Measurements from ENCODE around the gene KRTDAP. TPM values are rescaled to one million over a fixed set of nuclear protein-coding genes. Genes with fewer than 3 reads are reported as not detected.

KRTDAP gene
- total RNA-seq, 1 experiment from 2014 or later: not detected

- CTCF ChIA-PET: interaction anchor here (0.7 kb wide), 2 partner anchors 8 to 124 kb away, joined by 3 read pairs; no protein-coding TSS in a partner anchor
- no peak overlapping the region for H3K4me3 Mint-ChIP-seq (ENCODE audit: unreplicated experiment)
- intact Hi-C loops (cut with micrococcal nuclease; ENCODE audit: unreplicated experiment): no loop called here
- no peak for TF ChIP-seq CTCF (IDR thresholded peaks at IDR 0.05; ENCODE audit: insufficient read depth in 1 of 2, low read depth in 1 of 2, low read length in 1 of 2, severe bottlenecking in 1 of 2, unreplicated experiment in 1 of 2)
- Histone ChIP-seq H3K9me3 (no peaks in the 10 kb centered on the region), H3K36me3 (ENCODE audit: control insufficient read depth, insufficient read depth, low read length) (peaks cover 7% of the 10 kb centered on the region), H3K27me3 (replicated peaks; ENCODE audit: control insufficient read depth, insufficient read depth, low read length) (no peaks in the 10 kb centered on the region), H3K4me3 (ENCODE audit: low read depth, low read length) (no peak overlapping the region), H3K4me1 (no peaks in the 10 kb centered on the region; the same call in 1 of the 2 replicates)
- DNase-seq: no peak
- peak overlapping the region; percentile 27 for H3K27ac Mint-ChIP-seq (ENCODE audit: unreplicated experiment)
- peaks cover 89% of the 10 kb centered on the region for H3K36me3 Mint-ChIP-seq (ENCODE audit: insufficient read depth, unreplicated experiment)
- no TSS peak for BruUV-seq (replicated peaks)
- POLR2A ChIA-PET: interaction anchor here (0.7 kb wide), 1 partner anchor 8 kb away, joined by 3 read pairs; no protein-coding TSS in a partner anchor
- H3K4me1 Mint-ChIP-seq (ENCODE audit: low read depth, unreplicated experiment): peaks cover 23% of the 10 kb centered on the region
- H3K9me3 Mint-ChIP-seq (ENCODE audit: unreplicated experiment): no peaks in the 10 kb centered on the region
- H3K27me3 Mint-ChIP-seq (ENCODE audit: insufficient read depth, unreplicated experiment): no peaks in the 10 kb centered on the region
These were observed 12.5 kb upstream of the KRTDAP start for GRCh38 chr19:35502751-35503150.

- H3K4me1 ChIP-seq: no peaks in the 10 kb centered on the region
- H3K27me3 ChIP-seq (replicated peaks; ENCODE audit: control insufficient read depth, insufficient read depth, low read length): no peaks in the 10 kb centered on the region
- Mint-ChIP-seq H3K27me3 (ENCODE audit: insufficient read depth, unreplicated experiment) (no peaks in the 10 kb centered on the region), H3K4me1 (ENCODE audit: low read depth, unreplicated experiment) (peaks cover 23% of the 10 kb centered on the region), H3K27ac (ENCODE audit: unreplicated experiment) (peak overlapping the region; percentile 27), H3K36me3 (ENCODE audit: insufficient read depth, unreplicated experiment) (peaks cover 84% of the 10 kb centered on the region), H3K4me3 (ENCODE audit: unreplicated experiment) (no peak overlapping the region), H3K9me3 (ENCODE audit: unreplicated experiment) (no peaks in the 10 kb centered on the region)
- no peak for TF ChIP-seq CTCF (IDR thresholded peaks at IDR 0.05; ENCODE audit: insufficient read depth in 1 of 2, low read depth in 1 of 2, low read length in 1 of 2, severe bottlenecking in 1 of 2, unreplicated experiment in 1 of 2)
- intact Hi-C loops (cut with micrococcal nuclease; ENCODE audit: unreplicated experiment): no loop called here
- H3K9me3 ChIP-seq: no peaks in the 10 kb centered on the region
- peaks cover 6% of the 10 kb centered on the region for H3K36me3 ChIP-seq (ENCODE audit: control insufficient read depth, insufficient read depth, low read length)
- no TSS peak for BruUV-seq (replicated peaks)
- CTCF ChIA-PET: interaction anchor here (0.6 kb wide), 1 partner anchor 198 kb away, joined by 3 read pairs; no protein-coding TSS in a partner anchor
- POLR2A ChIA-PET: no interaction called here
- no peak for DNase-seq
- no peak overlapping the region for H3K4me3 ChIP-seq (ENCODE audit: low read depth, low read length)
These were observed 11.4 kb upstream of the KRTDAP start for GRCh38 chr19:35501684-35502083.

- no peak overlapping the region for H3K4me3 Mint-ChIP-seq (ENCODE audit: unreplicated experiment)
- no peaks in the 10 kb centered on the region for H3K27me3 ChIP-seq (replicated peaks; ENCODE audit: control insufficient read depth, insufficient read depth, low read length)
- H3K27ac Mint-ChIP-seq (ENCODE audit: unreplicated experiment): no peak overlapping the region
- peaks cover 1% of the 10 kb centered on the region for H3K4me1 ChIP-seq
- no peak for TF ChIP-seq CTCF (IDR thresholded peaks at IDR 0.05; ENCODE audit: insufficient read depth in 1 of 2, low read depth in 1 of 2, low read length in 1 of 2, severe bottlenecking in 1 of 2, unreplicated experiment in 1 of 2)
- H3K9me3 ChIP-seq: no peaks in the 10 kb centered on the region
- no peaks in the 10 kb centered on the region for H3K9me3 Mint-ChIP-seq (ENCODE audit: unreplicated experiment)
- POLR2A ChIA-PET: no interaction called here
- H3K27me3 Mint-ChIP-seq (ENCODE audit: insufficient read depth, unreplicated experiment): no peaks in the 10 kb centered on the region
- intact Hi-C loops (cut with micrococcal nuclease; ENCODE audit: unreplicated experiment): no loop called here
- H3K4me3 ChIP-seq (ENCODE audit: low read depth, low read length): no peak overlapping the region
- H3K36me3 Mint-ChIP-seq (ENCODE audit: insufficient read depth, unreplicated experiment): peaks cover 73% of the 10 kb centered on the region
- CTCF ChIA-PET: no interaction called here
- H3K36me3 ChIP-seq (ENCODE audit: control insufficient read depth, insufficient read depth, low read length): peaks cover 2% of the 10 kb centered on the region
- peaks cover 23% of the 10 kb centered on the region for H3K4me1 Mint-ChIP-seq (ENCODE audit: low read depth, unreplicated experiment)
- no peak for DNase-seq
- no TSS peak for BruUV-seq (replicated peaks)
These were observed 10.3 kb upstream of the KRTDAP start for GRCh38 chr19:35500611-35501010.
